H1 (cell line): ENCODE results near the gene AQP7.

Experiments used
- EP300 ChIP-seq, 2 experiments: IDR thresholded peaks; 1 replicate in 1 of 2; 2 replicates in 1 of 2; pipeline ENCODE4 v1.6.1; 2011 to 2012; ENCODE audit warnings: low read depth in 2 of 2, low read length in 2 of 2, mild to moderate bottlenecking in 2 of 2, borderline replicate concordance in 1 of 2, inconsistent platforms in 1 of 2, moderate library complexity in 1 of 2
- JUN ChIP-seq: IDR thresholded peaks from 2 replicates; pipeline ENCODE4 v1.6.1; 2011; ENCODE audit warnings: low read depth, mild to moderate bottlenecking, improper control_type of control experiment, low read length
- MAFK ChIP-seq: IDR thresholded peaks from 2 replicates; pipeline ENCODE4 v1.6.1; 2012; ENCODE audit warnings: low read depth, mild to moderate bottlenecking, improper control_type of control experiment, low read length
- PHF8 ChIP-seq: fragments of 200-600 bp; sonication (generic); conservative IDR thresholded peaks from 2 replicates; pipeline ENCODE4 v1.7.1; 2012; ENCODE audit warnings: low read depth, mild to moderate bottlenecking, inconsistent platforms, low read length, moderate library complexity
- POLR2A ChIP-seq, 2 experiments: IDR thresholded peaks; 1 replicate in 1 of 2; 2 replicates in 1 of 2; pipeline ENCODE4 v1.6.1; 2011; ENCODE audit warnings: low read depth in 2 of 2, low read length in 2 of 2, mild to moderate bottlenecking in 2 of 2; ENCODE audit errors: control extremely low read depth in 1 of 2
- POLR2AphosphoS5 ChIP-seq: IDR thresholded peaks from 2 replicates; pipeline ENCODE4 v1.6.1; 2011; ENCODE audit warnings: low read depth, low read length
- RBBP5 ChIP-seq: IDR thresholded peaks from 2 replicates; pipeline ENCODE4 v1.7.1; 2012; ENCODE audit warnings: low read depth, mild to moderate bottlenecking, inconsistent platforms, low read length, moderate library complexity, borderline replicate concordance
- TBP ChIP-seq: IDR thresholded peaks from 2 replicates; pipeline ENCODE4 v1.6.1; 2011; ENCODE audit warnings: low read depth, low read length, improper control_type of control experiment
- TCF12 ChIP-seq: IDR thresholded peaks from 2 replicates; pipeline ENCODE4 v1.6.1; 2011; ENCODE audit warnings: low read depth, mild to moderate bottlenecking, low read length
- ZNF274 ChIP-seq: IDR thresholded peaks from 2 replicates; pipeline ENCODE4 v1.7.0; 2012; ENCODE audit warnings: low read length, borderline replicate concordance; ENCODE audit errors: extremely low read depth
- TF ChIP-seq, protein P1 (sequence below): IDR thresholded peaks from 2 replicates; pipeline ENCODE4 v1.6.1; 2012; ENCODE audit warnings: inconsistent platforms
- TF ChIP-seq, protein P2 (sequence below), 3 experiments: IDR thresholded peaks; 1 replicate in 2 of 3; 2 replicates in 1 of 3; pipeline versions ENCODE4 v1.5.1 to v1.6.1; 2011; ENCODE audit warnings: low read length in 3 of 3, mild to moderate bottlenecking in 3 of 3, inconsistent platforms in 2 of 3, low read depth in 1 of 3, moderate library complexity in 1 of 3; ENCODE audit not compliant: insufficient read depth in 1 of 3; ENCODE audit errors: control extremely low read depth in 1 of 3
- TF ChIP-seq, protein P3 (sequence below): fragments of 300-600 bp; sonication (generic); IDR thresholded peaks from 2 replicates; pipeline ENCODE4 v1.7.1; 2012; ENCODE audit warnings: low read length, moderate library complexity, mild to moderate bottlenecking, inconsistent platforms; ENCODE audit not compliant: insufficient replicate concordance

DNA sequence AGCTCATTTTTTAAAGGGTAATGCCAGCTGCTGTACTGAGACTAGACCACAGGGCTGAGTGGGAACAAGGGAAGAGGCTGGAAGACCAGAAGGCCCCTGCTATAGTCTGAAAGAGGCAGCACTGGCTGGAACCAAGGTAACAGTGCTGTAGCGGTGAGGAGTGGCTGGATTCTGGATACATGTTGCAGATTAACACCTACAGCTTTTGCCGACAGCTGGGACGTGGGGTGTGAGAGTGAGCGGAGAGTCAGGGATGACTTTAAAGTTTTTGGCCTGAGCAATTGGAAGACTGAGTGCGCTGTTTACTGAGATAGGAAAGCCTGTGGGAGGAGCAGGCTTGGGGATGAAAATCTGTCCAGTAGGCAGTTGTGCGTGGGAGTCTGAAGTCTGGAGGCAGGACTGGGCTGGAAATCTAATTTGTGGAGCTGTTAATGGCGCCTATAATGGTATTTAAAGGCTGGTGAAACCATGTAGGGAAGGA lies 26.5 kb downstream of the AQP7 start:
- no peak for TF ChIP-seq POLR2A (IDR thresholded peaks at IDR 0.05; ENCODE audit: control extremely low read depth in 1 of 2, low read depth in 2 of 2, low read length in 2 of 2)
- no peak for TF ChIP-seq ZNF274
- TF ChIP-seq, protein P1, sequence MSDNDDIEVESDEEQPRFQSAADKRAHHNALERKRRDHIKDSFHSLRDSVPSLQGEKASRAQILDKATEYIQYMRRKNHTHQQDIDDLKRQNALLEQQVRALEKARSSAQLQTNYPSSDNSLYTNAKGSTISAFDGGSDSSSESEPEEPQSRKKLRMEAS, result no peak
- no peak for TF ChIP-seq EP300 (IDR thresholded peaks at IDR 0.05; ENCODE audit: borderline replicate concordance in 1 of 2, low read depth in 2 of 2, low read length in 2 of 2)
- TF ChIP-seq, protein P2, sequence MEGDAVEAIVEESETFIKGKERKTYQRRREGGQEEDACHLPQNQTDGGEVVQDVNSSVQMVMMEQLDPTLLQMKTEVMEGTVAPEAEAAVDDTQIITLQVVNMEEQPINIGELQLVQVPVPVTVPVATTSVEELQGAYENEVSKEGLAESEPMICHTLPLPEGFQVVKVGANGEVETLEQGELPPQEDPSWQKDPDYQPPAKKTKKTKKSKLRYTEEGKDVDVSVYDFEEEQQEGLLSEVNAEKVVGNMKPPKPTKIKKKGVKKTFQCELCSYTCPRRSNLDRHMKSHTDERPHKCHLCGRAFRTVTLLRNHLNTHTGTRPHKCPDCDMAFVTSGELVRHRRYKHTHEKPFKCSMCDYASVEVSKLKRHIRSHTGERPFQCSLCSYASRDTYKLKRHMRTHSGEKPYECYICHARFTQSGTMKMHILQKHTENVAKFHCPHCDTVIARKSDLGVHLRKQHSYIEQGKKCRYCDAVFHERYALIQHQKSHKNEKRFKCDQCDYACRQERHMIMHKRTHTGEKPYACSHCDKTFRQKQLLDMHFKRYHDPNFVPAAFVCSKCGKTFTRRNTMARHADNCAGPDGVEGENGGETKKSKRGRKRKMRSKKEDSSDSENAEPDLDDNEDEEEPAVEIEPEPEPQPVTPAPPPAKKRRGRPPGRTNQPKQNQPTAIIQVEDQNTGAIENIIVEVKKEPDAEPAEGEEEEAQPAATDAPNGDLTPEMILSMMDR (IDR thresholded peaks at IDR 0.05; ENCODE audit: control extremely low read depth in 1 of 3, insufficient read depth in 1 of 3, low read depth in 1 of 3, low read length in 3 of 3), result no peak
- TF ChIP-seq POLR2AphosphoS5, result no peak
- no peak for TF ChIP-seq MAFK
- no peak for TF ChIP-seq TCF12
- no peak for TF ChIP-seq JUN
- TF ChIP-seq, protein P3, sequence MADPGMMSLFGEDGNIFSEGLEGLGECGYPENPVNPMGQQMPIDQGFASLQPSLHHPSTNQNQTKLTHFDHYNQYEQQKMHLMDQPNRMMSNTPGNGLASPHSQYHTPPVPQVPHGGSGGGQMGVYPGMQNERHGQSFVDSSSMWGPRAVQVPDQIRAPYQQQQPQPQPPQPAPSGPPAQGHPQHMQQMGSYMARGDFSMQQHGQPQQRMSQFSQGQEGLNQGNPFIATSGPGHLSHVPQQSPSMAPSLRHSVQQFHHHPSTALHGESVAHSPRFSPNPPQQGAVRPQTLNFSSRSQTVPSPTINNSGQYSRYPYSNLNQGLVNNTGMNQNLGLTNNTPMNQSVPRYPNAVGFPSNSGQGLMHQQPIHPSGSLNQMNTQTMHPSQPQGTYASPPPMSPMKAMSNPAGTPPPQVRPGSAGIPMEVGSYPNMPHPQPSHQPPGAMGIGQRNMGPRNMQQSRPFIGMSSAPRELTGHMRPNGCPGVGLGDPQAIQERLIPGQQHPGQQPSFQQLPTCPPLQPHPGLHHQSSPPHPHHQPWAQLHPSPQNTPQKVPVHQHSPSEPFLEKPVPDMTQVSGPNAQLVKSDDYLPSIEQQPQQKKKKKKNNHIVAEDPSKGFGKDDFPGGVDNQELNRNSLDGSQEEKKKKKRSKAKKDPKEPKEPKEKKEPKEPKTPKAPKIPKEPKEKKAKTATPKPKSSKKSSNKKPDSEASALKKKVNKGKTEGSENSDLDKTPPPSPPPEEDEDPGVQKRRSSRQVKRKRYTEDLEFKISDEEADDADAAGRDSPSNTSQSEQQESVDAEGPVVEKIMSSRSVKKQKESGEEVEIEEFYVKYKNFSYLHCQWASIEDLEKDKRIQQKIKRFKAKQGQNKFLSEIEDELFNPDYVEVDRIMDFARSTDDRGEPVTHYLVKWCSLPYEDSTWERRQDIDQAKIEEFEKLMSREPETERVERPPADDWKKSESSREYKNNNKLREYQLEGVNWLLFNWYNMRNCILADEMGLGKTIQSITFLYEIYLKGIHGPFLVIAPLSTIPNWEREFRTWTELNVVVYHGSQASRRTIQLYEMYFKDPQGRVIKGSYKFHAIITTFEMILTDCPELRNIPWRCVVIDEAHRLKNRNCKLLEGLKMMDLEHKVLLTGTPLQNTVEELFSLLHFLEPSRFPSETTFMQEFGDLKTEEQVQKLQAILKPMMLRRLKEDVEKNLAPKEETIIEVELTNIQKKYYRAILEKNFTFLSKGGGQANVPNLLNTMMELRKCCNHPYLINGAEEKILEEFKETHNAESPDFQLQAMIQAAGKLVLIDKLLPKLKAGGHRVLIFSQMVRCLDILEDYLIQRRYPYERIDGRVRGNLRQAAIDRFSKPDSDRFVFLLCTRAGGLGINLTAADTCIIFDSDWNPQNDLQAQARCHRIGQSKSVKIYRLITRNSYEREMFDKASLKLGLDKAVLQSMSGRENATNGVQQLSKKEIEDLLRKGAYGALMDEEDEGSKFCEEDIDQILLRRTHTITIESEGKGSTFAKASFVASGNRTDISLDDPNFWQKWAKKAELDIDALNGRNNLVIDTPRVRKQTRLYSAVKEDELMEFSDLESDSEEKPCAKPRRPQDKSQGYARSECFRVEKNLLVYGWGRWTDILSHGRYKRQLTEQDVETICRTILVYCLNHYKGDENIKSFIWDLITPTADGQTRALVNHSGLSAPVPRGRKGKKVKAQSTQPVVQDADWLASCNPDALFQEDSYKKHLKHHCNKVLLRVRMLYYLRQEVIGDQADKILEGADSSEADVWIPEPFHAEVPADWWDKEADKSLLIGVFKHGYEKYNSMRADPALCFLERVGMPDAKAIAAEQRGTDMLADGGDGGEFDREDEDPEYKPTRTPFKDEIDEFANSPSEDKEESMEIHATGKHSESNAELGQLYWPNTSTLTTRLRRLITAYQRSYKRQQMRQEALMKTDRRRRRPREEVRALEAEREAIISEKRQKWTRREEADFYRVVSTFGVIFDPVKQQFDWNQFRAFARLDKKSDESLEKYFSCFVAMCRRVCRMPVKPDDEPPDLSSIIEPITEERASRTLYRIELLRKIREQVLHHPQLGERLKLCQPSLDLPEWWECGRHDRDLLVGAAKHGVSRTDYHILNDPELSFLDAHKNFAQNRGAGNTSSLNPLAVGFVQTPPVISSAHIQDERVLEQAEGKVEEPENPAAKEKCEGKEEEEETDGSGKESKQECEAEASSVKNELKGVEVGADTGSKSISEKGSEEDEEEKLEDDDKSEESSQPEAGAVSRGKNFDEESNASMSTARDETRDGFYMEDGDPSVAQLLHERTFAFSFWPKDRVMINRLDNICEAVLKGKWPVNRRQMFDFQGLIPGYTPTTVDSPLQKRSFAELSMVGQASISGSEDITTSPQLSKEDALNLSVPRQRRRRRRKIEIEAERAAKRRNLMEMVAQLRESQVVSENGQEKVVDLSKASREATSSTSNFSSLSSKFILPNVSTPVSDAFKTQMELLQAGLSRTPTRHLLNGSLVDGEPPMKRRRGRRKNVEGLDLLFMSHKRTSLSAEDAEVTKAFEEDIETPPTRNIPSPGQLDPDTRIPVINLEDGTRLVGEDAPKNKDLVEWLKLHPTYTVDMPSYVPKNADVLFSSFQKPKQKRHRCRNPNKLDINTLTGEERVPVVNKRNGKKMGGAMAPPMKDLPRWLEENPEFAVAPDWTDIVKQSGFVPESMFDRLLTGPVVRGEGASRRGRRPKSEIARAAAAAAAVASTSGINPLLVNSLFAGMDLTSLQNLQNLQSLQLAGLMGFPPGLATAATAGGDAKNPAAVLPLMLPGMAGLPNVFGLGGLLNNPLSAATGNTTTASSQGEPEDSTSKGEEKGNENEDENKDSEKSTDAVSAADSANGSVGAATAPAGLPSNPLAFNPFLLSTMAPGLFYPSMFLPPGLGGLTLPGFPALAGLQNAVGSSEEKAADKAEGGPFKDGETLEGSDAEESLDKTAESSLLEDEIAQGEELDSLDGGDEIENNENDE, result no peak
- TF ChIP-seq RBBP5, result no peak
- no peak for TF ChIP-seq TBP
- no peak for TF ChIP-seq PHF8
